IPS DF 19.7 (cell line): ENCODE data around the gene BSN.
"Not testable (repeated sequence)": the region's sequence is repeated elsewhere in the genome, so short reads cannot be mapped to it uniquely, and the experiment has no call there.

Experiments used
- DNase-seq: peaks from one replicate; pipeline ENCODE4 v3.0.0-alpha.2; 2013; ENCODE audit warnings: low read depth, low spot score

Gene BSN

DNA sequence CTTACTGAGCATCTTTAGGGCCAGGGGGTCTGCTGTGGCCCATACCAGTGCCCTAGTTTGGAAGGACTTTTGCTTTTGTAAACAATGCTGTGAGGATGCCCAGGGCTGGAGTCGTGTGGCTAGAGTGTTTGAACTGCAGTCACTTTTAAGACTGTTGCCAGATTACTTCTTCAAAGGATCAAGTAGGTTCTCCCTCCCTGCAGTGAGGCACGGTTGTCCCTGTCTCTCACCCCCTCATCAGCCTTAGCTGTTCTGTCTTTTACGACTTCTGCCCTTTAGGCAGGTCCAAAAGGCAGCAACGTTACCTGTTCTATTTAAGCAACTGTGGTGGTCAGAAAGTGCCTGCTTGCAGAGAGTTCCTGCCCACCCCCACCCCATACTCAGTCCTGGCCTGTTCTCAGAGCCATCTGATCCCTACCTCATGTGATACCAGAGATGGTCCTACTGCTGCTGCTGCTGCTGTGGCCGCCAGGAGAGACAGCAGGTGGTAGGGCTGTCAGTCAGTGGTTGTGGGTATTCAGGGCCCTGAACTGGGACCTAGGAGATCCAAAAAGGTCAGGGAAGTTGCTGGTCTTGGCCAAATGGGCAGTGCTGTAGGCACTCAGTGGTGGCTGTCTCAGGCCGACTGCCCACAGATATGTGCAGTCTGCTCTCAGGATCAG, 140.3 kb downstream of the BSN start:
- DNase-seq: not testable (repeated sequence)

DNA sequence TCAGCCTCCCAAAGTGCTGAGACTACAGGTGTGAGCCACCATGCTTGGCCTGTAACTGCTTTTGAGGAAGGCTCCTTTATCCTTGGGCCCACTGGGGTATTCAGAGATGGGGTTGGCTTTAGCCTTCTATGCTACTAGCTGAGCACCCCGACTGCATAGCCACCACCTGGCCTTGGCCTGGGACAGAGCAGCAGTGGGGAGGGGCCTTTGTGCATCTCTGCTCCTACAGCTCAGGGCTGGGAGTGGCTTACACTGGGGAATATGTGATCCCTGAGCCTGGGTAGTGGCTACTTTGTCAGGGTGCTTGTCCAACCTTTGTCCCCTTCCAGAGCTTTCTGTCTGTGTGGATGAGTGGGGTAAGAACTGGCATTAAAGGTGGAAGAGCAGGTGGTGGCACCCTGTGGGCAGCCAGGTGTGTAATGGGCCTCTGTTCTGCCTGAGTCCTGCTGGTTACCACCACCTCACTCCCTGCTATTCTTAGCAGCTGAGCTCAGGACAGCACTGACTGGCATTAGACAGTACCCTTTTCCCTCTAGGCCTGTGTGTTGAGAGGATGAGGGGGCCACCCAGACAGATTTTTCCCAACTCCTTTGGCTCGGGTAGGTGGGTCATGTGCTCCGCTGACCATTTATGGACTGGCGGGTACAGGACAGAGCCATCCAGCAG, 141.2 kb downstream of the BSN start:
- not testable (repeated sequence) for DNase-seq

DNA sequence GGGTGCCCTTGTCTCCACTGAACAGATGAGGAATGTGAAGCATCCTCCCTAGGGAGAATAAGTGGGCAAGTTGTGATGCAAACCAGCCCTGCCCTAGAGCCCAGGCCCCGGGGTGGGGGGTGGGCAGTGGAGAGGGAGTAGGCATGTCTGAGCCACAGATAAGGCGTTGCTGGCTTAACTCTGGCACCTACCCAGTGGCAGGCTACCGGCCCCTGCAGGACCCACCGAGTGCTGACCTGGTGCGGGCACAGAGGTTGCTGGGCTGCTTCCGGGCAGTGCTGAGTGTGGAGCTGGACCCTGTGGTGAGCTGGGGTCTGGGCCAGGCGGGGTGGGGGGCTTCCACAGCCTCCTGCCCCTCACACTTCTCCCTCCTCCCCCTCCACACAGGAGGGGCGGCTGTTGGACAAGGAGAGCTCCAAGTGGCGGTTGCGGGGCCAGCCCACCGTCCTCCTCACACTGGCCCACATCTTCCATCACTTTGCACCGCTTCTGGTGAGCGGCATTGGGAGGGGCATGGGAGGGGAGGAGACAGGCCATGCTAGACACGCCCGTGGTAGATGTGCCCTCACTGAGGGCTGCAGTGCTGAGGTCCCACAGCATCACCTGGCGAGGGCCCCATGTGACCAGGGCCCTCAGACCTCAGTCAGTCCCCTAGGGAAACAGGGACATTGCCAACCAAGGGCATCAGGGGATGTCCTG, 145.2 kb downstream of the BSN start:
- no peak for DNase-seq

DNA sequence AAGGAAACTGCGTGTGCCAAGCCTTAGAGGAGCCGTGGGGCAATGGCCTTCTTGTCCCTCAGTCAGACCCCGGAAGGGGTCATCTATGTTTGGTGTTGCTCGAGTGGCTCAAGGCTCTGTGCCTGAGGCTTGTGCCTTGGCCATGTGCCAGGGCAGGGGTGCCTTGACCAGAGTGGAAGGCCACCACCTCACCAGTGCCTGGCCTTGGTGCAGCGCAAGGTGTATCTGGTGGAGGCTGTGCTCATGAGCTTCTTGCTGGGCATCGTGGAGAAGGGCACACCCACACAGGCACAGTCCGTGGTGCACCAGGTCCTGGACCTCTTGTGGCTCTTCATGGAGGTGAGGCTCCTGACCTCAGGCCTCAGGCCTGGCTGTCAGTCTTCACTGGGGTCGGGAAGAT, 145.7 kb downstream of the BSN start:
- DNase-seq: no peak

DNA sequence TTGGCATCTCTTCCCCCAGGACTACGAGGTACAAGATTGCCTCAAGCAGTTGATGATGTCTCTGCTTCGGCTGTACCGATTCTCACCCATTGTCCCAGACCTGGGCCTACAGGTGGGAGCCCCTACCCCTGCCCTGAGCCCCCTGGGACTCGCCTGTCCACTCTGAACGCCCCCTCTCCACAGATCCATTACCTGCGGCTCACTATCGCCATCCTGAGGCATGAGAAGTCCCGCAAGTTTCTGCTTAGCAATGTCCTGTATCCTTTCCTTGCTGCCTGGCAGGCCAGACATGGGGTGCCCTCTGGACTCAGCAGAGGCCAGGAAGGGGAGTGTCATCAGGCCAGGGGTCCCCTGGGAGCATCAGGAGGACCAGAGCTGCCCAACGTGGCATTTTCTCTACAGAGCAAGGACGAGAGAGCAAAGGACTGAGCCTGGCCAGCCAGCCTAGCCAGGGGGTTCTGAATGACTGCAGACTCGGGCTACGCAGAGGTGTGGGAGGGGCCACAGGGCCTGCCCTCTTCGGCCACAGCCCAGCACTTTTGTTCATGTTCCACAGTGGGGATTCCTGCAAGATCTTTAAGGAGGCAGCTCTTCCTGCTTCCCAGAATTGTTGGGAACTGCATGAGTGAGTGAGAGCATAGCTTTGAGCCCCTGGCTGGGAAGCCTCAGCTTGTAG, 146.3 kb downstream of the BSN start:
- no peak for DNase-seq

DNA sequence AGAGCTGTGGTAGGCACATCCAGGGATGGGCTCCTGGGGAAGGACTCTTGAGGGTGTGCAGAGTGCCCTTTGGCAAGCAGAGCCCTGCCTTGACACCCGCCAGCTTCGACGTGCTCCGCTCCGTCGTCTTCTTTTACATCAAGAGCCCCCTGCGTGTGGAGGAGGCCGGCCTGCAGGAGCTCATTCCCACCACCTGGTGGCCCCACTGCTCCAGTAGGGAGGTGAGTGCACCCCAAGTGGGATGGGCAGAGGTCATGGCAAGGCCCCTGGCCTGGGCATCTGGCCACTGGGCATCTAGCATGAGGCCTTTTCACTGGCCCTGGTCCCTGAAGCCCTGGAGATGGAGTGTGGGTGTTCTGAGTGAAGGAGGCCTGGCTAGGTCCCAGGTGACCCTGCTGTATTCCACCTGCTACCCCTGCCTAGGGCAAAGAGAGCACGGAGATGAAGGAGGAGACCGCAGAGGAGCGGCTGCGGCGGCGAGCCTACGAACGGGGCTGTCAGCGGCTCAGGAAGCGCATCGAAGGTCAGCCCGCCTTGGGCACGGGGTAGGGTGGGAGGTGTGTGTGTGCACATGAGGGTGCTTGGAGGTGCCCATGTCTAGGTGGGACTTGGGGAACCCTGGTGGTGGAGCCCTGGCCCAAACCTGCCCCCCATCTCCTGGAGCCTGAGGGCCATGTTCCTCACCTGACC, 147.3 kb downstream of the BSN start:
- DNase-seq: no peak

DNA sequence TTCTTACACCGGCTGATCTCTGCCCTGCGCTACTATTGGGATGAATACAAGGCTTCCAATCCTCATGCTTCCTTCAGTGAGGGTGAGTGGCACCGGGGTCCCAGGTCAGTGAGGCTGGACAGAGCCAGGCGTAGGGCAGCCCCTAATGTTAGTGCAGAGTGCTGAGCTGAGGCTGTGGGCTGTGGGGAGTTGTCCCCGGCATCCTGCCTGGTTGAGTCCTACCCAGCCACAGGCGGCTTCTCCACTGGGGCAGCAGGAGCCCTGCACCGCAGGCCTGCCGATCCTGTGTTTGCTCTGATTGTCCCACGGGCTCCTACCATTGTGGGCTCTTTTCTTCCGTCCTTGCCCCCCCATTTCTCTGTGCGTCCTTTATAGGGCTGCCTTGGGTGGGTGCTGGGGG, 148.4 kb downstream of the BSN start:
- no peak for DNase-seq

DNA sequence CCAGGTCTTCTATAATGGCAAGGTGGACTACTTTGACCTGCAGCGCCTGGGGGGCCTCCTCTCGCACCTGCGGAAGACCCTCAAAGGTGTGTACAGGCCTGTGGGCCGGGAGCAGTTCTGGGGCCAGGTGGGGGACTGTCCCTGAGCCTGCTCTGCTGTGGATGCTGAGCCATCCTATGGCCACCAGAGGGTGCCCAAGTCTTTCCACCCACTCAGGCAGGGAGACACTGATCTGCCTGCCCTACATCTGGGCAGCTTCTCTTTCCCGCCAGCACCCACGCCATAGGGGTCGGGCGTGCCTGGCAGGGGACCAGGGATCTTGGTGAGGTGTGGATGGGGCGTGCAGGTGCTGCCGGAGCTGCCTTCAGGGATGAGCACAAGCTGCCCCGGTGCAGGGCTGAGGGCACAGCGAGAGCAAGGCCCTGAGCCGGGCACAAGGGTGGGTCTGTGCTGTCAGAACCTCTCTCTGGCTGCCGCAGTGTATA, 149.2 kb downstream of the BSN start:
- no peak for DNase-seq

DNA sequence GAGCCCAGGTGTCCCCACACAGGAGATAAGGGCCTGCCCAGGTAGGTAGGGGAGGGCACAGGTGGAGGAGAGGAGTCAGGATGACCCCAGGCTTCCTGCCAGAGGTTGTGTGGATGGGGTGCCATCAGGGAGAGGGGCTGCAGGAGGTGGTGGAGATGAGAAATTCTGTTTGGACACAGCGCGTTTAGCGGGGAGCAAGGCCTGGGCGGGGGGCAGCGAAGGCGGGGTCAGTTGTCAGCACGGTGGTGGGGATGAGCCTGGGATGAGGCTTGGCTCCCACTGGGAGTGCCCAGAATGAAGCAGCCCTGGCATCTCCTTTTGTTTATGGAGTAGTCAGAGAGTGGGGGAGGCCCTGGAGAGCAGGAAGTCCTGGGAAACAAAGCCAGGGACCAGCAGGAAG, 149.7 kb downstream of the BSN start:
- no peak for DNase-seq

DNA sequence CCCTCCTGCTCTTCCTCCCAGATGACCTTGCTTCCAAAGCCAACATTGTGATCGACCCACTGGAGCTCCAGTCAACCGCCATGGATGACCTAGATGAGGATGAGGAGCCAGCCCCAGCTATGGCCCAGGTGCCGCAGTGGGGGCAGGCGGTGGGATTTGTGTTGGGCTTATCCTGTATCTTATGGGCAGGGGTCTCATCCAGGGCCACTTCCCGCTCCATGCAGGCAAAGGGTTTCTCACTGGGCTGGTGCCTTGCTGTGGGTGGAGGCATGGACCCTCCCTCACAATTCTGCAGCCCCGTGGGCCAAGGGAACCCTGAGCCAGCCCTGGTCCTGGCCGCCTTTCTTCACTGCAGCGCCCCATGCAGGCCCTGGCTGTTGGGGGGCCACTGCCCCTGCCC, 150.4 kb downstream of the BSN start:
- DNase-seq: no peak

DNA sequence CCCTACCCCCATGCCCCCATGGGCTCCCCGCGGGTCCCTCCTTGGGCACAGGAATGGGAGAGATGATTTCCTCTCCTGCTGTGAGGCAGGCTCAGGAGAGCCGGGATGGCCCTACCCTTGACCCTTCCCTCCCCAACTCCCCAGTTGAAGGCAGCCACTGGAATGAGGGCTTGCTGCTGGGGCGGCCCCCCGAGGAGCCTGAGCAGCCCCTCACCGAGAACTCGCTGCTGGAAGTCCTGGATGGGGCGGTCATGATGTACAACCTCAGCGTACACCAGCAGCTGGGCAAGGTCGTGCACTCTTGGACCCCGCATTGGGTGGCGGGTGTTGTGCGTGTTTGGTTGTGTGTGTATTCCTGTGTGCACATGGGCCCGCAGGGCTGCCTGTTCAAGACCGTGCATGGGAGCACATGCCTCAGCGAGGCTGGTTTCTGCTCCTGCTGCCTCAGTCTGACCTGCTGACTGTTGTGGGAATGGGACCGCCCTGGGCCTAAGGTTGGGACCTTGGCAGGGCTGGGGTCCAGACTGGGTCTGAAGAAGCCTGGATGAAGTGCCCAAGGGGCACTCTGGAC, 151.2 kb downstream of the BSN start:
- no peak for DNase-seq

DNA sequence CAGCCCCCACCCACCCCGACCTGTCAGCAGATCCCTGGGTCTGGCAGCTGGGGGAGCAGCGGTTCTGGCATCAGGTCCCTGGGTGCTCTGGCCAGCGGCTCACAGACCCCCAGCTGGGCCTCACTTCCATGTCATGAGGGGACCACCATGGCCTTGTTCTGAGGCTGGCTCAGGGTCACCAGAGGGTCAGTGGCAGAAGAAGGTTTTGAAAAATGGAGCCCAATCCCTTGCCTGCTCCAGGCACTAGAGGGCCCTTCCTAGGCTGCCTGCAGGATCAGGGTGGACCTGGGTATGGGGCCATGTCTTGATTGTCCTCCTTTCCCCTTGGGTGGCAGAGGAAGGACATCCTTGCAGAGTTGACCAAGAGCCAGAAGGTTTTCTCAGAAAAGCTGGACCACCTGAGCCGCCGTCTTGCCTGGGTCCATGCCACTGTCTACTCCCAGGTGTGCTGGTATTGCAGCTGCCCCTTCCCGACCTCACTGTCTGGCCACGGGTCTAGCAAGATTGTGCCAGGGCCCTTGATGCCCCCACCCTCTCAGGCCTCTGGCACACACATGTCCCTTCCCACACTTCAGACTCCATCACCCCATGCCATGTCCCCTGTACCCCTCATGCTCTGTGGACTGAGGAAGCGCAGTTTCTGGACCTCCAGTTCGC, 152.3 kb downstream of the BSN start:
- no peak for DNase-seq

DNA sequence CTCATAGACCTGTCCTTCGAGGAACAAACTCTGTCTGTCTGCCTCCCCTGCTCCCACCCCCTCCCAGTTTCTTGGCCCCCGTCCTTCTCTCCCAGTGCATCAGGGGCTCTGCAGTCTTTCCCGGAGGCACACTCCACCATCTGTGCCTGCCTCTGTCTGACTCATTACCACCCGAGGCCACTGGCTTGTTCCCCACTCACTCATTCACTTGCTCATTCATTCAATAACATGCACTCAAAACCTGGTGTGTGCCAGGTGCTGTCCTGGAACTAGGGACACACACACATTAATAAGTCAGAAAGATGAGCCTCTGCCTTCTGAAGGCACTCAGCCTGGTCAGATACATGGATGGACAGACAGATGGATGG, 152.8 kb downstream of the BSN start:
- DNase-seq: no peak

DNA sequence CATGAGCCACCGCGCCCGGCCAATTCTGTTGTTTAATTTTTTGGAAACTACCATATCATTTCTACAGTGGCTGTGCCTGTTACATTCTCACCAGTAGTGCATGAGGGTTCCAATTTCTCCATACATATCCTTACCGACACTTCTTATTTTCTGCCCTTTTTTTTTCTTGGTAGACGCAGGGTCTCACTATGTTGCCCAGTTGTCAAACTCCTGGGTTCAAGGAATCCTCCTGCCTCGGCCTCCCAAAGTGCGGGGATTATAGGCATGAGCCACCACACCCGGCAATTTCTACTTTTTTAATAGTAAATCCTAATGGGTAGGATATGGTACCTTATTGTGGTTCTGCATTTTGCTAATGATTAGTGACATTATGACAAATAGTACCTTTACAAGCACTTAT, 155.6 kb downstream of the BSN start:
- no peak for DNase-seq

DNA sequence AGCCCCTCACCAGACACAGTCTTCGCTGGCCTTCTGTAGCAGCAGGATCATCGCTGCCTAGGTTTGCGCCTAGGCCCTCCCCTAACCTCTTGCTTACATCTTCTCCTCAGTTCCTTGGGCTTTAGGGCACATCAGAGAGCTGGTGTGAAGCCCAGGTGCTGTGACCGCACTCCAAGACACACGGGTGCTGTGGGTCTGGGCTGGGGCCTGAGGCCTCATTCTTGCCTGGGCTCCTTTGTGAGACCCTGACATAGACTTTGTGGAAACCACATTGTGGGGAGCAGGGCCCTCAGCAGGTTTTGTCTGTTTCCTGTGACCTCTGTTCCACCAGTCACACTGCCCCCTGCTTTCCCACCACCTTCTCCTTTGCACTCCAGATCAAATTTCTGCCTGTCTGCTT, 157.2 kb downstream of the BSN start:
- DNase-seq: no peak

DNA sequence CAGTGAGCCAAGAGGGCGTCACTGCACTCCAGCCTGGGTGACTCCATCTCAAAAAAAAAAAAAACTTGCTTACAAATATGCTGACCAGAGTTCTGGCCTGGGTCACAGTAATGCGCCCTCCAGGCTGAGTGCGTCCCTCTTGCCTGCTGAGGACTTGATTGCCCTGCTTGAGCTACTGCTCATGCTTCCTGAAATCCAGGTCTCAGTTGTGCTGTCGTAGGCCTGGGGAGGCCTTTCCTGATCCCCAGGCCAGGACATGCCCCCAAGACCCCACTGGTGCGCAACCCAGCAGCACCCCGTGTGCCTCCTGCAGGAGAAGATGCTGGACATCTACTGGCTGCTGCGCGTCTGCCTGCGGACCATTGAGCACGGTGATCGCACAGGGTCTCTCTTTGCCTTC, 157.9 kb downstream of the BSN start:
- DNase-seq: no peak

DNA sequence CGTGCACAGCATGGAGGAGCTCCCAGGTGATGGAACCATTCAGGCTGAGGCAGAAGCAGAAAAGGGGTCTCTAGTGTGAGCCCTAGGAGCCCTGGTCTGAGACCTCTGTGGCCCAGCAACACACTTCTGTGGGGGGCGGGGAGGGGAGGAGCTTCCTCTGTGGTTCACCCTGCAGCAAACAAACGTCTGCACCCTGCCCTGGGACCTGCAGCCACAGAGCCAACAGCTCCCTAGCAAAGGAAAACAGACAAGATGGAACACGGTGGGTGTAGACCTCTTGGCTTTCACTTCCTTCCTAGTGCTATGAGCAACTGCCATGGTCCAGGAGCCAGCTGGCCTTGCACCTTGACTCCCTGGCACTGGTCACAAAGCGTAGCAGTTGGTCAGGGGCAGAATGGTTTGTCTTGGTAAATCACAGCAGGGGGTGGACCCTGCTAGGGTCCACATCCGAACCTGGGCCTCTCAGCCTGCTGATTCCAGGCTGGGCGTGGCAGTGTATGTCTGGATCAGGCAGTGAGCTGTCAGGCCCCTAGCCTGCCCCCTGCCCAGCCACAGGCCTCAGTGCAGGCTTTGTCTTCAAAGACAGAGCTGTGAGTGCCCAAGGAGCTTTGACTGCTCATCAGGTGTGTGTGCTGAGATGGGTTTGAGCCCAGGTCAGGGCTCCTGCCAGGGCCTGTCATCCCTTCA, 158.5 kb downstream of the BSN start:
- DNase-seq: no peak

DNA sequence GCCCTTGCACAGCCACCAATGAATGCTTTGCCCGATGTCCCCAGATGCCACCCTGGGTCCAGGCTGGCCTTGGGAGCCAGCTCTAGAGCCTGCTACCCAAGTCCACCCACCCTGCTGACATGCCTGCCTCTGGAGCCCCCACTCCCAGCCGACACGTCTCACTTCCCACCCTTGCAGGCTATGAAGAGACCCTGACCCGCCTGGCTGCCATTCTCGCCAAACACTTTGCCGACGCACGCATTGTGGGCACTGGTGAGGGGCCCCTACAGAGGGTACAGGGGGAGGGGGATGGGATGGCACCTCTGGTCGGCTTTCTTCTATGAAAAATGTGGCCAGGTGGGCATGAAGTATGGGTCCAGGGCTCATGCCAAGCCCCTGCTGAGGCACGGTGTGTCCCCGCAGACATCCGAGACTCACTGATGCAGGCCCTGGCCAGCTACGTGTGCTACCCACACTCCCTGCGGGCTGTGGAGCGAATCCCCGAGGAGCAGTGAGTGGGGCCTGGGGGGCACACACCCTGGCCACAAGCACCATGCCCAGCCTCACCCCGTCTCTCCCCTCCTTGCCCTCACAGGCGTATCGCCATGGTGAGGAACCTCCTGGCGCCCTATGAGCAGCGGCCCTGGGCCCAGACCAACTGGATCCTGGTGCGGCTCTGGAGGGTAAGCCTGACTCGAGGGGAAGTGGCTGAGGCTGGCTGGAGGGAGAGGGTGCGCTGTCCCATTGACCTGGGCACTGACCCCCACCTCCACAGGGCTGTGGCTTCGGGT, 159.2 kb downstream of the BSN start:
- no peak for DNase-seq

DNA sequence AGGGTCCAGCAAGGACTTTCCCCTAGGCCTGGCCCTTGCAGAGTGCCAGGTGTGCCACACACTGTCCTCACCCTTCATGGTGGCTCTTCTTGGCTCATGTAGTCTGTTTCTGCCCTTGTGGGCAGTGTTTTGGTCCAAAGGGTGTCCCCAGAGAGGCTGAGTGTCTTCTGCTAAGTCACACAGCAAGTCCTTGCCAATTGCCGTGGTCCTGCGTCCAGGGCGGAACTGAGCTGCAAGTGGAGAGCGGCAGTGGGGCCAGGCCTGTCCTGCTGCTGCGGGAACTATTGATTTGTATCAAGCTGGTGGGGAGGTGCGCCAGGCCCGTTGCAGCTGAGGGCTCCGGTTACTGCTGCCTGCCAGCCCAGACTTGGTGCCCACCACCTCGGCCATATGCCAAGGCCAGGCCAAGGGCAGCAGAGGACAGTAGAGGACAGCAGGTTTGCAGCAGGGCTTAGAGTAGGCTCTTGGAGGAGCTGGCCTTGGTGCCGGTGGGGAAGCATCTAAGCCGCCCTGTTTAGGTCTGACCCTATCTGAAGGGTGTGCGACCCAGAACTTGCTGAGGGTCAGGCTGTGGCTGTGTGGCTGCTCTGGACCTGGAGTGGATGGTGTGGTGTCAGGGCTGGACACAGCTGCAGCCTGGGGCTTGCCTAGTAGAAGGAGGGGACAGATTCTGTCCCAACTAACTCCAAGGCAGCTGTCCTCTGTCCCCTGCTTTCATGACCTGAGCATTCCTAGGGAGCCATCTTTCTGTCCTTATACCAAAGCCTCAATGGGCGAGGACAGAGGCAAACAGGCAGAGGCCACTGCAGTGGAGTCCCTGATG, 160.7 kb downstream of the BSN start:
- DNase-seq: no peak
